Measurements from ENCODE around the gene RAB23.

RAB23 gene

GRCh38 chr6:57221936-57222742 is at the start of gene RAB23:
RAB23 (minus strand) TSS chr6:57222307; CDS start chr6:57210380, 11,927 bp downstream.
- peaks cover 17% of the 10 kb centered on the region for H4K20me1 ChIP-seq (ENCODE audit: insufficient read depth, low read length, poor library complexity, severe bottlenecking)
- H3K27me3 ChIP-seq (ENCODE audit: insufficient read depth, low read length, poor library complexity, severe bottlenecking), result no peaks in the 10 kb centered on the region
- peak within 1 kb of the TSS; percentile 82 for H3K9ac ChIP-seq (ENCODE audit: low read depth, low read length, poor library complexity, severe bottlenecking)
- H3K9me3 ChIP-seq (ENCODE audit: insufficient read depth, low read depth, low read length), result peaks cover 3% of the 10 kb centered on the region; the same call in 1 of the 2 replicates
- peaks cover 58% of the 10 kb centered on the region for H3K4me1 ChIP-seq (ENCODE audit: insufficient read depth, low read length, poor library complexity, severe bottlenecking)
- peak within 1 kb of the TSS; percentile 100 for H2AFZ ChIP-seq (ENCODE audit: low read length)
- no peaks in the 10 kb centered on the region for H3K36me3 ChIP-seq (ENCODE audit: insufficient read depth, low read length)
- peak within 1 kb of the TSS; percentile 89 for H3K4me3 ChIP-seq (ENCODE audit: low read length, poor library complexity, severe bottlenecking)
- H3K9me2 ChIP-seq (replicated peaks; ENCODE audit: low read depth, low read length), result no peaks in the 10 kb centered on the region
- H3K79me2 ChIP-seq (ENCODE audit: insufficient read depth, low read length), result peaks cover 46% of the 10 kb centered on the region
- H3F3A ChIP-seq (ENCODE audit: low read depth), result peaks cover 2% of the 10 kb centered on the region; the same call in 1 of the 2 replicates
- peak within 1 kb of the TSS; percentile 83 for H3K4me2 ChIP-seq (ENCODE audit: low read depth, low read length, poor library complexity, severe bottlenecking)
- TF ChIP-seq EZH2phosphoT487 (IDR thresholded peaks at IDR 0.05; ENCODE audit: borderline replicate concordance) (no peak), CTCF (conservative IDR thresholded peaks at IDR 0.05; ENCODE audit: low read length) (no peak)

- Histone ChIP-seq H3K9ac (ENCODE audit: low read depth, low read length, poor library complexity, severe bottlenecking) (no peak overlapping the region), H3K9me2 (replicated peaks; ENCODE audit: low read depth, low read length) (no peaks in the 10 kb centered on the region), H3K4me3 (ENCODE audit: low read length, poor library complexity, severe bottlenecking) (no peak overlapping the region), H3K36me3 (ENCODE audit: insufficient read depth, low read length) (no peaks in the 10 kb centered on the region), H3K9me3 (ENCODE audit: insufficient read depth, low read depth, low read length) (no peaks in the 10 kb centered on the region), H3K4me2 (ENCODE audit: low read depth, low read length, poor library complexity, severe bottlenecking) (no peak overlapping the region), H4K20me1 (ENCODE audit: insufficient read depth, low read length, poor library complexity, severe bottlenecking) (no peaks in the 10 kb centered on the region), H2AFZ (ENCODE audit: low read length) (no peak overlapping the region; the same call in 1 of the 2 replicates), H3F3A (ENCODE audit: low read depth) (no peaks in the 10 kb centered on the region), H3K4me1 (ENCODE audit: insufficient read depth, low read length, poor library complexity, severe bottlenecking) (no peaks in the 10 kb centered on the region), H3K27me3 (ENCODE audit: insufficient read depth, low read length, poor library complexity, severe bottlenecking) (no peaks in the 10 kb centered on the region), H3K79me2 (ENCODE audit: insufficient read depth, low read length) (no peaks in the 10 kb centered on the region)
- TF ChIP-seq CTCF (conservative IDR thresholded peaks at IDR 0.05; ENCODE audit: low read length) (no peak), EZH2phosphoT487 (IDR thresholded peaks at IDR 0.05; ENCODE audit: borderline replicate concordance) (no peak)
These were observed 46.2 kb upstream of the RAB23 start for GRCh38 chr6:57268294-57268640.

GRCh38 chr6:57267586-57268293 is 45.6 kb upstream of the RAB23 start:
- H2AFZ ChIP-seq (ENCODE audit: low read length), result peak overlapping the region; percentile 73
- H4K20me1 ChIP-seq (ENCODE audit: insufficient read depth, low read length, poor library complexity, severe bottlenecking), result no peaks in the 10 kb centered on the region
- TF ChIP-seq CTCF (conservative IDR thresholded peaks at IDR 0.05; ENCODE audit: low read length), result peak; percentile 80
- no peak for TF ChIP-seq EZH2phosphoT487 (IDR thresholded peaks at IDR 0.05; ENCODE audit: borderline replicate concordance)
- H3K9me3 ChIP-seq (ENCODE audit: insufficient read depth, low read depth, low read length), result no peaks in the 10 kb centered on the region
- H3K27me3 ChIP-seq (ENCODE audit: insufficient read depth, low read length, poor library complexity, severe bottlenecking), result no peaks in the 10 kb centered on the region
- no peaks in the 10 kb centered on the region for H3F3A ChIP-seq (ENCODE audit: low read depth)
- H3K9me2 ChIP-seq (replicated peaks; ENCODE audit: low read depth, low read length), result no peaks in the 10 kb centered on the region
- H3K9ac ChIP-seq (ENCODE audit: low read depth, low read length, poor library complexity, severe bottlenecking), result no peak overlapping the region
- H3K36me3 ChIP-seq (ENCODE audit: insufficient read depth, low read length), result no peaks in the 10 kb centered on the region
- no peaks in the 10 kb centered on the region for H3K79me2 ChIP-seq (ENCODE audit: insufficient read depth, low read length)
- no peaks in the 10 kb centered on the region for H3K4me1 ChIP-seq (ENCODE audit: insufficient read depth, low read length, poor library complexity, severe bottlenecking)
- no peak overlapping the region for H3K4me2 ChIP-seq (ENCODE audit: low read depth, low read length, poor library complexity, severe bottlenecking)
- no peak overlapping the region for H3K4me3 ChIP-seq (ENCODE audit: low read length, poor library complexity, severe bottlenecking)

All from Loucy (cell line).